IMR-90 (cell line): ENCODE measurements around the gene HASPIN.

Experiments used
- CTCF ChIP-seq: conservative IDR thresholded peaks from 2 replicates; pipeline ENCODE4 v1.5.1; 2012; ENCODE audit warnings: mild to moderate bottlenecking, low read depth, low read length, improper control_type of control experiment
- MXI1 ChIP-seq: IDR thresholded peaks from 2 replicates; pipeline ENCODE4 v1.6.1; 2012; ENCODE audit warnings: low read depth, mild to moderate bottlenecking, low read length, moderate library complexity, borderline replicate concordance
- POLR2A ChIP-seq: IDR thresholded peaks from 2 replicates; pipeline ENCODE4 v1.6.1; 2012; ENCODE audit warnings: mild to moderate bottlenecking, low read depth, low read length
- RAD21 ChIP-seq: IDR thresholded peaks from 2 replicates; pipeline ENCODE4 v1.6.1; 2012; ENCODE audit warnings: low read length, improper control_type of control experiment

- TF ChIP-seq RAD21 (no peak), MXI1 (peak; percentile 85), POLR2A (no peak), CTCF (no peak)
These were observed 27.8 kb upstream of the HASPIN start, which contains the start of gene P2RX5 for GRCh38 chr17:3695723-3696411.
